HepG2 (cell line): Measurements from ENCODE around the gene LLGL2. TPM values are rescaled to one million over a fixed set of nuclear protein-coding genes. Genes with fewer than 3 reads are reported as not detected.

Experiments used
- AHR ChIP-seq: IDR thresholded peaks from 2 replicates; pipeline ENCODE4 v1.6.1; 2018; ENCODE audit warnings: missing genetic modification reagents, missing compliant biosample characterization
- CENPT ChIP-seq: sonication (generic); formaldehyde crosslinking; IDR thresholded peaks from 2 replicates; pipeline ENCODE4 v1.8.0; 2022; ENCODE audit warnings: low read depth, mild to moderate bottlenecking, moderate library complexity, missing genetic modification reagents
- GATAD2A ChIP-seq: IDR thresholded peaks from 2 replicates; pipeline ENCODE4 v1.6.1; 2016
- HNF4A ChIP-seq: sonication (generic); formaldehyde crosslinking; IDR thresholded peaks from 2 replicates; pipeline ENCODE4 v1.4.0; 2020; ENCODE audit warnings: missing genetic modification reagents
- HOXA3 ChIP-seq: sonication (generic); formaldehyde crosslinking; IDR thresholded peaks from 2 replicates; pipeline ENCODE4 v1.5.0; 2020; ENCODE audit warnings: missing genetic modification reagents
- LCORL ChIP-seq, 2 experiments: fragments of 450-650 bp in 1 of 2; sonication (generic) in 1 of 2; formaldehyde crosslinking in 1 of 2; IDR thresholded peaks; 2 replicates each; pipeline versions ENCODE4 v1.5.0 to v1.6.1; 2017 to 2020; ENCODE audit warnings: antibody characterized with exemption in 1 of 2, missing genetic modification reagents in 1 of 2
- MED1 ChIP-seq: sonication (generic); formaldehyde crosslinking; IDR thresholded peaks from 2 replicates; pipeline ENCODE4 v1.4.0; 2020; ENCODE audit warnings: missing genetic modification reagents
- TEAD3 ChIP-seq: optimal IDR thresholded peaks from 2 replicates; pipeline ENCODE3; 2016; ENCODE audit warnings: borderline replicate concordance
- ZNF605 ChIP-seq: sonication (generic); formaldehyde crosslinking; IDR thresholded peaks from 2 replicates; pipeline ENCODE4 v1.8.0; 2022; ENCODE audit warnings: mild to moderate bottlenecking, missing genetic modification reagents
- ZNF891 ChIP-seq: sonication (generic); formaldehyde crosslinking; IDR thresholded peaks from 2 replicates; pipeline ENCODE4 v1.5.0; 2020; ENCODE audit warnings: mild to moderate bottlenecking, missing genetic modification reagents
- ZSCAN12 ChIP-seq: sonication (generic); formaldehyde crosslinking; IDR thresholded peaks from 2 replicates; pipeline ENCODE4 v1.9.0; 2021; ENCODE audit warnings: mild to moderate bottlenecking, missing genetic modification reagents
- ZSCAN25 ChIP-seq: sonication (generic); formaldehyde crosslinking; IDR thresholded peaks from 2 replicates; pipeline ENCODE4 v1.8.0; 2022; ENCODE audit warnings: mild to moderate bottlenecking, missing genetic modification reagents
- polyA plus RNA-seq, 8 experiments: library from polyadenylated mRNA; depleted of rRNA in 3 of 8; stranded (reverse) in 7 of 8; unstranded in 1 of 8; fragments of >200 nt; fragmentation: Illumina TruSeq in 4 of 8; extraction: Trizol in 4 of 8; gene quantifications; 2 replicates each; pipeline versions ENCODE4 v1.2.1 to v1.2.3, GENCODE V29; 2011 to 2016; ENCODE audit warnings: low read depth in 4 of 8, missing spikeins in 1 of 8, mixed read lengths in 1 of 8; ENCODE audit not compliant: insufficient read depth in 1 of 8
- total RNA-seq, 5 experiments: library from RNA; depleted of rRNA; stranded (reverse); fragments of >200 nt; fragmentation: Illumina TruSeq; extraction: Trizol; gene quantifications; 2 replicates each; pipeline ENCODE4 v1.2.3, GENCODE V29; 2016; ENCODE audit warnings: low read depth in 1 of 5
- TF ChIP-seq, protein P1 (sequence below): sonication (generic); formaldehyde crosslinking; IDR thresholded peaks from 2 replicates; pipeline ENCODE4 v1.5.1; 2020; ENCODE audit warnings: mild to moderate bottlenecking, moderate library complexity, missing genetic modification reagents
- TF ChIP-seq, protein P2 (sequence below): IDR thresholded peaks from 2 replicates; pipeline ENCODE4 v1.6.1; 2016; ENCODE audit warnings: low read depth, control low read depth
- TF ChIP-seq, protein P3 (sequence below): sonication (generic); formaldehyde crosslinking; IDR thresholded peaks from 2 replicates; pipeline ENCODE4 v1.5.1; 2020; ENCODE audit warnings: mild to moderate bottlenecking, missing genetic modification reagents, moderate library complexity
- TF ChIP-seq, protein P4 (sequence below): IDR thresholded peaks from 2 replicates; pipeline ENCODE4 v1.6.1; 2012; ENCODE audit warnings: low read depth, low read length, improper control_type of control experiment
- TF ChIP-seq, protein P5 (sequence below): sonication (generic); formaldehyde crosslinking; IDR thresholded peaks from 2 replicates; pipeline ENCODE4 v1.5.0; 2020; ENCODE audit warnings: mild to moderate bottlenecking, missing genetic modification reagents, borderline replicate concordance

The LLGL2 gene
- total and polyA plus RNA-seq, 2 of the 13 experiments (the other 11 are each of a cell fraction or from before 2014, with no cell fraction given): 83.0 to 86.7 TPM

DNA sequence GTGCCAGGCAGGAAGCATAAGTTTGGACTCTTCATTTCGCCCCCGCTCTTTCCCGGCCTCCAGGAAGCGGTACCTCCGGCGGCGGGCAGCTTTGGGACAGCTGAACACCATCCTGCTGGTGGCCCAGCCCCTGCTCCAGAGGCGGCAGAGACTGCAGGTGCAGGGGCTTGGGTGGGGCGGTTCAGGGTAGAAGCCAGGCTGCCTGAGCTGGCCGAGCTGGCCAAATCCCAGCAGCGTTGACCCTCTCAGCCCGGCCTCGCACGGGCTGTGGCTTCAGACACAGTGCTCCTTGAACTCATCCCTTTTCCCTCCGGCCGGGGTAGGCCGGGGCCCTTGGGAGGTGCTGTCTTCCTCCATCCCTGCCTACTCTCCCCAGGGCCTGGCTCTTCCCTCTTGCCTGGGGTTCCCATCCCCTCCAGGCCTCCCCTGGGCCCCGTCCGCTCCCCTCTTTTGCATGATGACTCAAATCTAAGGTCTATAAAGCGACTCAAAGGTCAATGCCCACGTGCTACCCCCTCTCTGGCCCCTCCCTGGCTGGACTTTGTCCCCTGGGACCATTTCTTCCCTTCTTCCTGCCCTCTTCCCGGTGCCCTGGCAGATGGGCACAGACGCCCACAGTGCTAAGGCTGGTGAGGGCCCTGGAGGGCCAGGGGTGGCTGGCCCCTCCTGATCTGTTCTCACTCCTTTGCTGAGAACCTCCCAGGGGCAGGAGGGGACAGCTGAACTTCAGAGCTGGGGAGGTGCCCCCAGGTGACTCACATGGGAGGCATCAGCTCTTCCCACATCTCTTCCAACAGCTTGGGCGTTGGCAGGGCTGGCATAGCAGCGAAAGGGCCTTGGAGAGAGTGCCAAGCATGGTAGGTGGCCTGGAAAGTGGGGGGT, 84.8 kb downstream of the LLGL2 start (continued):
- TF ChIP-seq, protein P1, sequence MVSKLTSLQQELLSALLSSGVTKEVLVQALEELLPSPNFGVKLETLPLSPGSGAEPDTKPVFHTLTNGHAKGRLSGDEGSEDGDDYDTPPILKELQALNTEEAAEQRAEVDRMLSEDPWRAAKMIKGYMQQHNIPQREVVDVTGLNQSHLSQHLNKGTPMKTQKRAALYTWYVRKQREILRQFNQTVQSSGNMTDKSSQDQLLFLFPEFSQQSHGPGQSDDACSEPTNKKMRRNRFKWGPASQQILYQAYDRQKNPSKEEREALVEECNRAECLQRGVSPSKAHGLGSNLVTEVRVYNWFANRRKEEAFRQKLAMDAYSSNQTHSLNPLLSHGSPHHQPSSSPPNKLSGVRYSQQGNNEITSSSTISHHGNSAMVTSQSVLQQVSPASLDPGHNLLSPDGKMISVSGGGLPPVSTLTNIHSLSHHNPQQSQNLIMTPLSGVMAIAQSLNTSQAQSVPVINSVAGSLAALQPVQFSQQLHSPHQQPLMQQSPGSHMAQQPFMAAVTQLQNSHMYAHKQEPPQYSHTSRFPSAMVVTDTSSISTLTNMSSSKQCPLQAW (CRISPR knock-in tag): peak; percentile 54
- TF ChIP-seq LCORL (IDR thresholded peaks at IDR 0.05): no peak
- TF ChIP-seq LCORL (CRISPR knock-in tag; IDR thresholded peaks at IDR 0.05): peak; percentile 87
- TF ChIP-seq ZSCAN25: 0 out of 2 replicates have a peak, but pooled peaks have one; percentile 33
- TF ChIP-seq CENPT (CRISPR knock-in tag): 0 out of 2 replicates have a peak, but pooled peaks have one; percentile 32
- no peak for TF ChIP-seq AHR
- TF ChIP-seq ZSCAN12 (CRISPR knock-in tag): 0 out of 2 replicates have a peak, but pooled peaks have one; percentile 41
- TF ChIP-seq, protein P2, sequence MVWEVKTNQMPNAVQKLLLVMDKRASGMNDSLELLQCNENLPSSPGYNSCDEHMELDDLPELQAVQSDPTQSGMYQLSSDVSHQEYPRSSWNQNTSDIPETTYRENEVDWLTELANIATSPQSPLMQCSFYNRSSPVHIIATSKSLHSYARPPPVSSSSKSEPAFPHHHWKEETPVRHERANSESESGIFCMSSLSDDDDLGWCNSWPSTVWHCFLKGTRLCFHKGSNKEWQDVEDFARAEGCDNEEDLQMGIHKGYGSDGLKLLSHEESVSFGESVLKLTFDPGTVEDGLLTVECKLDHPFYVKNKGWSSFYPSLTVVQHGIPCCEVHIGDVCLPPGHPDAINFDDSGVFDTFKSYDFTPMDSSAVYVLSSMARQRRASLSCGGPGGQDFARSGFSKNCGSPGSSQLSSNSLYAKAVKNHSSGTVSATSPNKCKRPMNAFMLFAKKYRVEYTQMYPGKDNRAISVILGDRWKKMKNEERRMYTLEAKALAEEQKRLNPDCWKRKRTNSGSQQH (CRISPR knock-in tag): peak; percentile 55; the same call in 1 of the 2 replicates
- 0 out of 2 replicates have a peak, but pooled peaks have one; percentile 36 for TF ChIP-seq ZNF605 (CRISPR knock-in tag)
- TF ChIP-seq HOXA3 (CRISPR knock-in tag): peak; percentile 37; the same call in 1 of the 2 replicates
- TF ChIP-seq HNF4A (CRISPR knock-in tag): peak; percentile 90
- TF ChIP-seq, protein P3, sequence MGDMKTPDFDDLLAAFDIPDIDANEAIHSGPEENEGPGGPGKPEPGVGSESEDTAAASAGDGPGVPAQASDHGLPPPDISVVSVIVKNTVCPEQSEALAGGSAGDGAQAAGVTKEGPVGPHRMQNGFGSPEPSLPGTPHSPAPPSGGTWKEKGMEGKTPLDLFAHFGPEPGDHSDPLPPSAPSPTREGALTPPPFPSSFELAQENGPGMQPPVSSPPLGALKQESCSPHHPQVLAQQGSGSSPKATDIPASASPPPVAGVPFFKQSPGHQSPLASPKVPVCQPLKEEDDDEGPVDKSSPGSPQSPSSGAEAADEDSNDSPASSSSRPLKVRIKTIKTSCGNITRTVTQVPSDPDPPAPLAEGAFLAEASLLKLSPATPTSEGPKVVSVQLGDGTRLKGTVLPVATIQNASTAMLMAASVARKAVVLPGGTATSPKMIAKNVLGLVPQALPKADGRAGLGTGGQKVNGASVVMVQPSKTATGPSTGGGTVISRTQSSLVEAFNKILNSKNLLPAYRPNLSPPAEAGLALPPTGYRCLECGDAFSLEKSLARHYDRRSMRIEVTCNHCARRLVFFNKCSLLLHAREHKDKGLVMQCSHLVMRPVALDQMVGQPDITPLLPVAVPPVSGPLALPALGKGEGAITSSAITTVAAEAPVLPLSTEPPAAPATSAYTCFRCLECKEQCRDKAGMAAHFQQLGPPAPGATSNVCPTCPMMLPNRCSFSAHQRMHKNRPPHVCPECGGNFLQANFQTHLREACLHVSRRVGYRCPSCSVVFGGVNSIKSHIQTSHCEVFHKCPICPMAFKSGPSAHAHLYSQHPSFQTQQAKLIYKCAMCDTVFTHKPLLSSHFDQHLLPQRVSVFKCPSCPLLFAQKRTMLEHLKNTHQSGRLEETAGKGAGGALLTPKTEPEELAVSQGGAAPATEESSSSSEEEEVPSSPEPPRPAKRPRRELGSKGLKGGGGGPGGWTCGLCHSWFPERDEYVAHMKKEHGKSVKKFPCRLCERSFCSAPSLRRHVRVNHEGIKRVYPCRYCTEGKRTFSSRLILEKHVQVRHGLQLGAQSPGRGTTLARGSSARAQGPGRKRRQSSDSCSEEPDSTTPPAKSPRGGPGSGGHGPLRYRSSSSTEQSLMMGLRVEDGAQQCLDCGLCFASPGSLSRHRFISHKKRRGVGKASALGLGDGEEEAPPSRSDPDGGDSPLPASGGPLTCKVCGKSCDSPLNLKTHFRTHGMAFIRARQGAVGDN (CRISPR knock-in tag): peak; percentile 74
- TF ChIP-seq, protein P4, sequence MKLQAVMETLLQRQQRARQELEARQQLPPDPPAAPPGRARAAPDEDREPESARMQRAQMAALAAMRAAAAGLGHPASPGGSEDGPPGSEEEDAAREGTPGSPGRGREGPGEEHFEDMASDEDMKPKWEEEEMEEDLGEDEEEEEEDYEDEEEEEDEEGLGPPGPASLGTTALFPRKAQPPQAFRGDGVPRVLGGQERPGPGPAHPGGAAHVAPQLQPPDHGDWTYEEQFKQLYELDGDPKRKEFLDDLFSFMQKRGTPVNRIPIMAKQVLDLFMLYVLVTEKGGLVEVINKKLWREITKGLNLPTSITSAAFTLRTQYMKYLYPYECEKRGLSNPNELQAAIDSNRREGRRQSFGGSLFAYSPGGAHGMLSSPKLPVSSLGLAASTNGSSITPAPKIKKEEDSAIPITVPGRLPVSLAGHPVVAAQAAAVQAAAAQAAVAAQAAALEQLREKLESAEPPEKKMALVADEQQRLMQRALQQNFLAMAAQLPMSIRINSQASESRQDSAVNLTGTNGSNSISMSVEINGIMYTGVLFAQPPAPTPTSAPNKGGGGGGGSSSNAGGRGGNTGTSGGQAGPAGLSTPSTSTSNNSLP: peak; percentile 62; the same call in 1 of the 2 replicates
- no peak for TF ChIP-seq ZNF891 (CRISPR knock-in tag)
- TF ChIP-seq GATAD2A (CRISPR knock-in tag): peak; percentile 90
- TF ChIP-seq TEAD3 (CRISPR knock-in tag): peak; percentile 19
- TF ChIP-seq MED1: no peak
- TF ChIP-seq, protein P5, sequence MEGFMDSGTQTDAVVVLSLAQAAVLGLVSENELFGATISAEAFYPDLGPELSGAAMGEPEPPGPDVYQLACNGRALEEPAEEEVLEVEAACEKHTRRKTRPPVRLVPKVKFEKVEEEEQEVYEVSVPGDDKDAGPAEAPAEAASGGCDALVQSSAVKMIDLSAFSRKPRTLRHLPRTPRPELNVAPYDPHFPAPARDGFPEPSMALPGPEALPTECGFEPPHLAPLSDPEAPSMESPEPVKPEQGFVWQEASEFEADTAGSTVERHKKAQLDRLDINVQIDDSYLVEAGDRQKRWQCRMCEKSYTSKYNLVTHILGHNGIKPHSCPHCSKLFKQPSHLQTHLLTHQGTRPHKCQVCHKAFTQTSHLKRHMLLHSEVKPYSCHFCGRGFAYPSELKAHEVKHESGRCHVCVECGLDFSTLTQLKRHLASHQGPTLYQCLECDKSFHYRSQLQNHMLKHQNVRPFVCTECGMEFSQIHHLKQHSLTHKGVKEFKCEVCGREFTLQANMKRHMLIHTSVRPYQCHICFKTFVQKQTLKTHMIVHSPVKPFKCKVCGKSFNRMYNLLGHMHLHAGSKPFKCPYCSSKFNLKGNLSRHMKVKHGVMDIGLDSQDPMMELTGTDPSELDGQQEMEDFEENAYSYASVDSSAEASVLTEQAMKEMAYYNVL: 0 out of 2 replicates have a peak, but pooled peaks have one; percentile 35
